Activated T-helper 1 cell treated with Interleukin-2 at 50 U/mL for 16 hours (primary cell): ENCODE data around the gene SPG7.

Experiments
- DNase-seq: peaks from one replicate; pipeline ENCODE4 v3.0.0-alpha.2; 2020; ENCODE audit warnings: low read depth

Gene SPG7

DNA sequence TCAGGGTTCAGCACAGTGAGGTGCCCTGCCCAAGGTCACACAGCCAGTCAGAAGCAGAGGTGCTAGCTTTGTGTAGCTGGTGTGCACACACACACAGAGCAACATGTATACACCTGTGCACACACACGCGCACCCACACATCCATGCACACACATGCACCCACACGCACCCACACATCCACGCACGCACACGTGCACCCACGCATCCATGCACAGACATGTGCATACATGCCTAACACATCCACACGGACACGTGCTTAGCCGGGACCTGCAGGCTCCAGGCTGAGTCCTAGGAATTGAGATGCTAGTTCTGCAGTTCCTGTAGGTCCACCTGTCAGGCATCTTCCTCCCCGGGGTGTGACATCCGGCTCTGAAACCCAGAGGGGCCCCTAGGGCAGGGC lies 92.2 kb downstream of the SPG7 start:
- DNase-seq, result no peak

DNA sequence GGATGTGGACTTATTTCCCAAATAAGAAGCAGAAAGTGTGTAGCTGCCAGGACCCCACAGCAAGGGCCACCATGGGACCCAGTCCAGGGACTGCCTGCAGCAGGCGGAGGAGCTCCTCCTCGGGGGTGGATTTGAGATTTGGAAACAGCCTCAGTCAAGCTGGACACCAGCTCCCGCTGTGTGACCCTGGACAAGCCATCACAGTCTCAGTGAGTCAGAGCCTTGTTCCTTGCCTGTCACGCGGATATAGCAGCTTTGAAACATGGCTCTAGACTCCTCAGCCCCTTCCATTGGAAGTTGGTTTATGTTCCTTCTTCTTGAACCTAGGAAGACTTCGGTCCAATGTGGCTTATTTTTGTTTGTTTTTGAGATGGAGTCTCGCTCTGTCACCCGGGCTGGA lies 92.8 kb downstream of the SPG7 start:
- no peak for DNase-seq

DNA sequence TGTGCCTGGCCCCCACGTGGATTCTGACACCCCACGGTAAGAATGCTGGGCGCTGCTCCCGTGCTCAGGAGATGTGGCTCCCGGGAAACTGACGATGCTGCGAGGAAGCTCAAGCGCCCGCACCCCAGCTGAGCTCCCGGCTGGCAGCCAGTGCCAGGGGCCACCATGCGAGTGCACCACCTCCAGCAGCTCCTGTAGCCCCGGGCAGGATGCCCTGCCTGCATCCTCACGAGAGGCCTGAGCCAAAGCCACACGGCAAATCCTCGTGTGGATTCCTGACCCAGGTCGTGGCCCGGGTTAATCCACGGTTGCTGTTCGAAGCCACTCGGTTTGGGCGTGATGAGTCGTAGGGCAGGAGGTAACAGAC lies 93.7 kb downstream of the SPG7 start:
- DNase-seq, result no peak

DNA sequence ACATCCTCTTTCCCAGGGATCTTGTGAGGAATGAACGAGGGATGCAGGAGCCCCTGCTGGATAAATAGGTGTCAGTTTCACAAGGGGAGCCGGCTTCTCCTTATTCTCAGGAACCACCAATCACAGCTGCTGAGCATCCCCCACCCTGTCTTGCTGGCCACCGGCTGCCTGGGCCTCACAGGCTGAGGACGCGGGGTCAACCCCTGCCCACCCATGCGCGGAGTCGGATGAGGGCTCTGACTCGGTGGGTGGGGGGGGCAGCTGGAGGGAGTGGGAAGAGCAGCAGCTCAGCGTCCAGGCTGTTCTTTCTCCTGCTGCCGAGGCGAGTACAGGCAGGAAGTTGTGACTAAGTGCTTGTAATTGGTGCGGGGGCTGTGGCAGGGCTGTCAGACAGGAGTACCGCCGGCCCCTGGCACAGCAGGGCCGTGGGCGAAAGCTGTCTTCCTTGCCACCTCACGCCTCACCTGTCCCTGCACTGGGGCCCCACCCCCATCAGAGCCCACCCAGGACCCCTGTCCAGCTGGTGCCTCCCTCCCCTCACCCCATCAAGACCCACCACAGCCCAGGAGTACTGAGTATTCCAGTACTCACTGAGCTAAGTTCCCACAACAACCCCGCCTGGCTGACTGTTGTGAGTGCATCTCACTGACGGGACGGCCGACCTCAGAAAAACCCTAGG lies 94.2 kb downstream of the SPG7 start:
- DNase-seq, result peak; percentile 39

DNA sequence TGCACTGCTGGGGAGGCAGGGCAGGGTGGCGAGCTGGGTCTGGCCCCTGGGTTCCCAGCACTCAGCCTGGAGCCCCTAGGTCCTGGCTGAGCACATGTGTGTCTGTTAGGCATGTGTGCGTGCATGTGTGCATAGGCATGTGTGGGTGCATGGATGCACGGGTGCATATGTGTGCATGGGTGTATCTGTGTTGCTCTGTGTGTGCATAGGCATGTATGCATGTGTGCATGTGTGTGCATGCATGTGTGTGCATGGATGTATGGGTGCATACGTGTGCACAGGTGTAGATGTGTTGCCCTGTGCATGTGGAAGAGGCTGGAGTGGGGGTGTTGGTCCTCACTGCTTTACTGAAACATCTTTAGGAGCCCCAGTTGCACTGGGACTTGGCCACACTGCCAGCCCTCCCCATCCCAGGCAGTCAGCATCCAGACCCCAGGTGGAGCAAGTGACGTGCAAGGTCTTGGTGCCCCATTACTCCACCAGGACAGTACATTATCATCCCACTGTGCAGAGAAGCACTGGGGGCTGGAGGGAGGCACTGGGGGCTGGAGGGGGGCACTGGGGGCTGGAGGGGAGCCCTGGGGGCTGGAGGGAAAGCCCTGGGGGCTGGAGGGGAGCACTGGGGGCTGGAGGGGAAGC lies 94.9 kb downstream of the SPG7 start:
- no peak for DNase-seq

DNA sequence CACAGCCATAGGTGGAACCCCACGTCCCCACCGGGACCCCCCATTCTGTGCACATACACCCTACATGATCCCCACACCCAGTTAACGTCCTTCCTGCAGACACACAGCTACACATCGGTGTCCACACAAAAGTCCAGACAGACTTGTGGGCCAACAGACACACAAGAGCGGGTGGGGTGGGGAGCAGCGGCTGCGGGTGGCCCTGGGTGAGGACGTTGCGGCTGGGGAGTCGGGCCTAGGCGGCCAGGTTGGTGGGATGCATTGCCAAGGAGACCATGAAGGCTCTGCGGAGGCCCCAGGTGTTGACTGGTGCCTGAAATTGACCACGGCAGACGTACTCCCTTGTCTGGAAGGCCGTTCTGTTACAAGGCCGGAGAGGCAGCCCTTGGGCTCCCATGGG lies 96.6 kb downstream of the SPG7 start:
- DNase-seq, result no peak

DNA sequence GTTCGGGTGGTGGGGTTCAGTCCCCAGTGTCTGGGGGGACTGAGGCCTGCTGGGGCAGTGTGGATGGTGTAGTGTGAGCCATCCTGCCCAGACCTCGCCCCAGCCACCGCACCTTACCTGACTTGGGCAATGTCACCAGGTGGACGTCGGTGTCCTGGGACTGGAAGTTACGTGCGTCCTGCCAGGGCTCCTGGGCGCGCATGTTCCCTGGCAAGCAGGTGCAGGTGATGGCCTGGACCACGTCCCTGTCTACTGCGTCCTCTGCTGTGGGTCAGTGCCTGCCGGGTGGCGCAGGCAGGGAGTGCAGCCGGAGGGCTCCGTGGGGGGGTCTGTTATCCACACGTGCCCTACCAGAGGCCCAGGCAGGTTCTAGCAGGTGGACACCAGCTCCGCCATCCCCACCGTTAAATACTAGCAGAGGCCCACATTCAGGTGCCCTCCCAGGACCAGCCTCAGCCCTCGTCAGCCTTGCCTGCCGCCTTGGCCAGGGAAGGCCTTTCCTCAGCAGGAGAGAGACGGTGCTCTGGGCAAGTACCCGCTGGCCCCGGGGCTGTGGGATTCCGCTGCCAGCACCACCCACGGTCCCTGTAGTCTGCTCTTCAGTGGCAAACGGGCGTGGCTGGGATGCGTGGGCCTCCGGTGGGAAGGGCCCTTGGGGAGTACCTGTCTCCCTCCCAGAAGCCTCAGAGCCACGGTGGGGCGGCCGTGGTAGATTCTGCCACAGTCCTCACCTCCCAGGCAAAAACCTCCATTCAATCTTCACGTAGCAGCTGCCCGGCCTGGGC lies 97.2 kb downstream of the SPG7 start:
- DNase-seq, result no peak

DNA sequence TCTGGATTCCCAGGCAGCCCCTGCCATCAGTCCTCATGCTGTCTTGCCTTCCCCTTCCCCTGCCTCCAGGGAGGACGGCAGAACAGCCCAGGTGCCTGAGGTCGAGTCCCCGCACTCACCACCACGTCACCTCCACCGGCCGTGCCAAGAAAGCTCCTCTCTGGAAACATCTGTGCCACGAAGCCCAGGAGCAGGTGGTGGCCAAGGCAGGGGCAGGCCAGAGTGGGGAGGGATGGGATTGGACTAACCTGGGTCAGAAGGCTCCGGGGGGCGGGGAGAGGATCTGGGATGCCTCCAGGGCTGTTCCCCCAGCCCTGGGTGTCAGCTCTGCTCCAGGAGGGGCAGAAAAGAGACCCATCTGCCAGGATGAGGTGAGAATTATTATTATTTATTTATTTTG lies 97.8 kb downstream of the SPG7 start:
- no peak for DNase-seq
